GM12892 (cell line): ENCODE data around the gene EGFL8.

Source experiments
- POLR2A ChIP-seq: IDR thresholded peaks from 2 replicates; pipeline ENCODE4 v1.6.1; 2011; ENCODE audit warnings: low read depth, low read length, control low read depth
- POLR2AphosphoS5 ChIP-seq: IDR thresholded peaks from 2 replicates; pipeline ENCODE4 v1.6.1; 2011; ENCODE audit warnings: low read depth, low read length, control low read depth

DNA sequence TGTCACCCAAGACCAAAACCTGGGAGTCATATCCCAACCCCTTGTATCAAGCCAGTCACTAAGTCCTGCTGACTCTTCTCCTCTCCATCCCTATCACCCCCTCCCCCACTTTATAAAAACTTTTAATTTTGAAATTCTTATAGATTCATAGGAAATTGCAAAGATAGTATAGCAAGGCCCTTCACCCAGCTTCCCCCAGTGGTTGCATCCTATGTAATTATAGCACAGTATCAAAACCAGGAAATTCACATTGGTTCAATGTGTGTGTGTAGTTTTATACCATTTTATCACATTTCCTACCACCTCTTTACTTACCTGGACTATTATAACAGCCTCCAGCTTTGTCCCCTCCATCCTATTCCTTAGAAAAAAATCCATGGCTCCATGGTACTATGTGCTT, 6.3 kb upstream of the EGFL8 start:
- TF ChIP-seq POLR2AphosphoS5 = no peak
- TF ChIP-seq POLR2A = no peak
